H9 (cell line): ENCODE results near the gene RBKS. TPM values are rescaled to one million over a fixed set of nuclear protein-coding genes. Genes with fewer than 3 reads are reported as not detected.

Source experiments
- DNase-seq: peaks from one replicate; pipeline ENCODE4 v3.0.0-alpha.2; 2017
- H2AFZ ChIP-seq: one replicate; pipeline ENCODE4 v1.6.1; 2013; ENCODE audit warnings: mild to moderate bottlenecking, low read length, control low read depth, moderate library complexity
- H2AK5ac ChIP-seq: 2 replicates; pipeline ENCODE4 v1.6.1; 2013; ENCODE audit warnings: low read length, control low read depth, mixed read lengths; ENCODE audit not compliant: insufficient read length
- H2BK120ac ChIP-seq: one replicate; pipeline ENCODE4 v1.6.1; 2013; ENCODE audit warnings: low read depth, mild to moderate bottlenecking, low read length, control low read depth, inconsistent platforms; ENCODE audit not compliant: poor library complexity, severe bottlenecking
- H2BK12ac ChIP-seq: 2 replicates; pipeline ENCODE4 v1.6.1; 2013; ENCODE audit warnings: low read length, control low read depth, mixed read lengths, low read depth; ENCODE audit not compliant: insufficient read length
- H2BK15ac ChIP-seq: 2 replicates; pipeline ENCODE4 v1.6.1; 2013; ENCODE audit warnings: low read depth, low read length, control low read depth
- H2BK20ac ChIP-seq: one replicate; pipeline ENCODE4 v1.6.1; 2013; ENCODE audit warnings: low read depth, mild to moderate bottlenecking, low read length, control low read depth, inconsistent platforms; ENCODE audit not compliant: poor library complexity, severe bottlenecking
- H2BK5ac ChIP-seq: 2 replicates; pipeline ENCODE4 v1.6.1; 2013; ENCODE audit warnings: low read length, control low read depth, mixed read lengths; ENCODE audit not compliant: insufficient read length
- H3K14ac ChIP-seq: 2 replicates; pipeline ENCODE4 v1.6.1; 2013; ENCODE audit warnings: low read length, control low read depth; ENCODE audit not compliant: insufficient read depth
- H3K18ac ChIP-seq: 2 replicates; pipeline ENCODE4 v1.6.1; 2013; ENCODE audit warnings: low read depth, mild to moderate bottlenecking, mixed read lengths, low read length, control low read depth; ENCODE audit not compliant: insufficient read length
- H3K23ac ChIP-seq: 2 replicates; pipeline ENCODE4 v1.6.1; 2013; ENCODE audit warnings: low read length, control low read depth, mixed read lengths, low read depth; ENCODE audit not compliant: insufficient read length
- H3K23me2 ChIP-seq: 2 replicates; pipeline ENCODE4 v1.6.1; 2013; ENCODE audit warnings: low read depth, mild to moderate bottlenecking, mixed read lengths, low read length, control low read depth; ENCODE audit not compliant: insufficient read length, poor library complexity, severe bottlenecking
- H3K27ac ChIP-seq: 2 replicates; pipeline ENCODE4 v1.5.1; 2013; ENCODE audit warnings: low read length, control low read depth, mixed read lengths, low read depth; ENCODE audit not compliant: insufficient read length
- H3K27me3 ChIP-seq: 2 replicates; pipeline ENCODE4 v1.6.1; 2013; ENCODE audit warnings: low read length, control low read depth, inconsistent platforms; ENCODE audit not compliant: insufficient read depth
- H3K4ac ChIP-seq: 2 replicates; pipeline ENCODE4 v1.6.1; 2013; ENCODE audit warnings: low read depth, mild to moderate bottlenecking, control low read depth, inconsistent platforms, low read length, moderate library complexity
- H3K4me1 ChIP-seq: 2 replicates; pipeline ENCODE4 v1.6.1; 2013; ENCODE audit warnings: low read length, control low read depth, inconsistent platforms; ENCODE audit not compliant: insufficient read depth
- H3K4me2 ChIP-seq: 2 replicates; pipeline ENCODE4 v1.6.1; 2013; ENCODE audit warnings: low read length, control low read depth, mixed read lengths; ENCODE audit not compliant: insufficient read length, insufficient read depth
- H3K56ac ChIP-seq: 2 replicates; pipeline ENCODE4 v1.6.1; 2013; ENCODE audit warnings: low read depth, mild to moderate bottlenecking, mixed read lengths, low read length, control low read depth; ENCODE audit not compliant: insufficient read length
- H3K79me1 ChIP-seq: 2 replicates; pipeline ENCODE4 v1.6.1; 2013; ENCODE audit warnings: low read depth, mild to moderate bottlenecking, moderate library complexity, low read length, control low read depth, inconsistent platforms; ENCODE audit not compliant: insufficient read depth, poor library complexity, severe bottlenecking
- H3K79me2 ChIP-seq: 2 replicates; pipeline ENCODE4 v1.6.1; 2013; ENCODE audit warnings: low read length, control low read depth, inconsistent platforms; ENCODE audit not compliant: insufficient read depth
- H3K9ac ChIP-seq: 2 replicates; pipeline ENCODE4 v1.6.1; 2013; ENCODE audit warnings: low read length, control low read depth, mixed read lengths; ENCODE audit not compliant: insufficient read length; ENCODE audit errors: extremely low read depth
- H3K9me3 ChIP-seq: one replicate; pipeline ENCODE4 v1.6.1; 2013; ENCODE audit warnings: low read depth, low read length, inconsistent platforms; ENCODE audit not compliant: control insufficient read depth
- H3T11ph ChIP-seq: one replicate; pipeline ENCODE4 v1.6.1; 2013; ENCODE audit warnings: mild to moderate bottlenecking, low read length, control low read depth, inconsistent platforms
- H4K20me1 ChIP-seq: one replicate; pipeline ENCODE4 v1.6.1; 2013; ENCODE audit not compliant: control insufficient read depth, insufficient read length, insufficient read depth
- H4K5ac ChIP-seq: 2 replicates; pipeline ENCODE4 v1.6.1; 2013; ENCODE audit warnings: low read depth, mild to moderate bottlenecking, mixed read lengths, low read length, control low read depth; ENCODE audit not compliant: insufficient read length
- H4K8ac ChIP-seq: replicated peaks from 2 replicates; pipeline ENCODE4 v1.6.1; 2013; ENCODE audit warnings: low read length, control low read depth, mixed read lengths, low read depth; ENCODE audit not compliant: insufficient read length
- H4K91ac ChIP-seq: 2 replicates; pipeline ENCODE4 v1.6.1; 2013; ENCODE audit warnings: low read depth, mild to moderate bottlenecking, moderate library complexity, mixed read lengths, low read length, control low read depth; ENCODE audit not compliant: insufficient read length
- H3K27ac Mint-ChIP-seq, 3 experiments: 2 replicates in 2 of 3; 3 replicates in 1 of 3; pipeline ENCODE4 v1.8.0; 2020 to 2021; ENCODE audit warnings: mixed read lengths in 3 of 3, mild to moderate bottlenecking in 1 of 3, moderate library complexity in 1 of 3
- H3K27me3 Mint-ChIP-seq: 2 replicates; pipeline ENCODE4 v1.8.0; 2021; ENCODE audit warnings: low read depth, mild to moderate bottlenecking, moderate library complexity, mixed read lengths
- H3K36me3 Mint-ChIP-seq, 3 experiments: 2 replicates in 2 of 3; 3 replicates in 1 of 3; pipeline ENCODE4 v1.8.0; 2020 to 2021; ENCODE audit warnings: low read depth in 3 of 3, mixed read lengths in 3 of 3; ENCODE audit not compliant: insufficient read depth in 1 of 3
- H3K4me1 Mint-ChIP-seq, 2 experiments: 2 replicates each; pipeline ENCODE4 v1.8.0; 2020; ENCODE audit warnings: mixed read lengths in 2 of 2
- H3K4me3 Mint-ChIP-seq, 2 experiments: 2 replicates in 1 of 2; 3 replicates in 1 of 2; pipeline ENCODE4 v1.8.0; 2020 to 2021; ENCODE audit warnings: mild to moderate bottlenecking in 2 of 2, mixed read lengths in 2 of 2, moderate library complexity in 1 of 2
- H3K9me3 Mint-ChIP-seq, 2 experiments: 2 replicates in 1 of 2; 3 replicates in 1 of 2; pipeline ENCODE4 v1.8.0; 2020; ENCODE audit warnings: mild to moderate bottlenecking in 2 of 2, mixed read lengths in 2 of 2, moderate library complexity in 1 of 2
- CTCF ChIP-seq: fragments of 200-600 bp; sonication (generic); conservative IDR thresholded peaks from 3 replicates; pipeline ENCODE4 v1.8.0; 2021; ENCODE audit warnings: antibody characterized with exemption, mild to moderate bottlenecking
- WGBS: extraction: QIAGEN DNeasy Blood & Tissue Kit; methylation state at CpG from one replicate; pipeline ENCODE4 v1.1.7; 2013; ENCODE audit warnings: missing lambda C conversion rate, low lambda C conversion rate, mixed read lengths; ENCODE audit not compliant: insufficient read length; ENCODE audit errors: extremely low coverage; 5-methylcytosine and 5-hydroxymethylcytosine counted together
- total RNA-seq: library from RNA; stranded (reverse); gene quantifications from 2 replicates; pipeline ENCODE4 v1.2.1, GENCODE V29; 2021

Gene RBKS
- total RNA-seq, 1 experiment from 2014 or later: 2.3 TPM

GRCh38 chr2:27842894-27843293, 47.3 kb downstream of the RBKS start:
- H3K56ac ChIP-seq: no peak overlapping the region
- no peak overlapping the region for H3K4me2 ChIP-seq
- H3K23ac ChIP-seq: no peak overlapping the region
- Mint-ChIP-seq H3K27ac (no peak overlapping the region), H3K4me1 (no peaks in the 10 kb centered on the region), H3K36me3 (no peaks in the 10 kb centered on the region), H3K27me3 (no peaks in the 10 kb centered on the region; the same call in 1 of the 2 replicates), H3K9me3 (no peaks in the 10 kb centered on the region), H3K4me3 (no peak overlapping the region)
- no peak overlapping the region for H3K27ac ChIP-seq
- no peak for TF ChIP-seq CTCF
- no peaks in the 10 kb centered on the region for H3K79me2 ChIP-seq
- H2BK120ac ChIP-seq: no peak overlapping the region
- H2BK15ac ChIP-seq: no peak overlapping the region
- no peak for DNase-seq
- no peak overlapping the region for H3K4ac ChIP-seq
- no peaks in the 10 kb centered on the region for H3K4me1 ChIP-seq
- H4K8ac ChIP-seq: no peak overlapping the region
- H3K14ac ChIP-seq: no peak overlapping the region
- no peak overlapping the region for H3K9ac ChIP-seq
- no CpG with 5 or more reads among the region's 5 CpGs for WGBS
- no peak overlapping the region for H2AK5ac ChIP-seq
- H4K5ac ChIP-seq: no peak overlapping the region
- H4K20me1 ChIP-seq: no peaks in the 10 kb centered on the region
- no peak overlapping the region for H3K18ac ChIP-seq
- H3K23me2 ChIP-seq: no peaks in the 10 kb centered on the region
- no peak overlapping the region for H4K91ac ChIP-seq
- no peaks in the 10 kb centered on the region for H3K79me1 ChIP-seq
- H3T11ph ChIP-seq: no peak overlapping the region
- no peak overlapping the region for H2BK20ac ChIP-seq
- H2BK12ac ChIP-seq: no peak overlapping the region
- H3K9me3 ChIP-seq: no peaks in the 10 kb centered on the region
- no peak overlapping the region for H2AFZ ChIP-seq
- H2BK5ac ChIP-seq: no peak overlapping the region
- no peaks in the 10 kb centered on the region for H3K27me3 ChIP-seq
